COLO668 (cell line): ENCODE measurements around the gene CNRIP1.

Source experiments
- DNase-seq: peaks from one replicate; lab custom pipeline; 2025; ENCODE audit not compliant: unreplicated experiment; lab: John Stamatoyannopoulos, UW

The CNRIP1 gene

DNA sequence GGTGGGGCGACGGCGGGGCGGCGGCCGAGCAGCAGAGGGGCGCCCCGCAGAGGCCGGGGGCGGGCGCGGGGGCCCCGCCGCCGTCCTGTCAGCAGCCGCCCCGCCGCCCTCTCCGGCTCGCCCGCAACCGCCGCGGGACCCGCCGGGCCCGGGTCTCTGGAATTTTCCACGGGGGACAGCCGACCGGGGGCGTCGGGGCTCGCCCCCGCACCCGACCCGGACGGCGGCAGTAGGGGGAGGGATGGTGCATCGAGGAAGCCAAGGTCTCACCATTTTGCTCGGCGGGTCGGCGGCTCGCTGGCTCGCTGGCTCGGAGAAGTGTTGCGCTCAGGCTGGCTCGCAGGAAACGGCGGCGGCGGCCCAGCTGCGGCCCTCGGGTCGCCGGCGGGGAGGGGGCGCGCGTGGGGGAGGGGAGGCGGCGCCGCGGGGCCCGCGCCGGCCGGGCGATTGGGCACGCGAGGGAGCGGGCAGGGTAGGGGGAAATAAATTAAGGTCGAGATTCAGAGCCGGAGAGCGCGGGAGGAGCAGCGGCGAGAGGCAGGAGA, 67.8 kb downstream of the CNRIP1 start:
- DNase-seq = peak; percentile 60

DNA sequence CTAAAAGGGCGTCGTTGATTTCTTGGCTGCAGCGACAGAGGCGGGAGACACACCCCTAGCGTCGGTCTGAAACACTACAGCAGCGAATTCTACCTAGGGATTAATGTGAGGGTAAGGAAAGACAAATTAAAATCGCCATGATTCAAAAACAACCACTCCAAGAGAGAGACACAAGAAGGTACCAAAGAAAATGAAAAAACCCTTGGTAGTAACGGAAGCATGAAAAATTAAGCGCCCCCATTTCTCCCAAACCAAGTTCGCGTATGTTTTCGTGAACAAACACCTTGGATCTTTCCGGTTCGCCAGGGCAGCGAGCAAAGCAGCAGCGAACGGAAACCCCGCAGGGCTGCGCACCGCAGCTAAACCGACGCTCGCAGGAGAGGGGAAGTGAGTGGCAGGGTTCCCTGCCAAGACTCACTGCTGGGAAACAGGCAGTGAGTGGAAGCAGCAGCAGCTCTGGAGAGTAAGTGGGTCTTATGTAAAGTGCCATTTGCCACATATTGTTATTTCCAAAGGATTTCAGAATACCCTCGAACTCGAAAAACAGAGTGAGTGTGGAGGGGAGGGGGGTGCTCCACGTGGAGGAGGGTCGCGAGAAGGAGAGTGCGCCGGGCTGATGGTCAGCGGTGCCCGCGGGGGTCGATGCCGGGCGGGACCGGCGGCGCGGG, 68.4 kb downstream of the CNRIP1 start:
- peak; percentile 66 for DNase-seq

DNA sequence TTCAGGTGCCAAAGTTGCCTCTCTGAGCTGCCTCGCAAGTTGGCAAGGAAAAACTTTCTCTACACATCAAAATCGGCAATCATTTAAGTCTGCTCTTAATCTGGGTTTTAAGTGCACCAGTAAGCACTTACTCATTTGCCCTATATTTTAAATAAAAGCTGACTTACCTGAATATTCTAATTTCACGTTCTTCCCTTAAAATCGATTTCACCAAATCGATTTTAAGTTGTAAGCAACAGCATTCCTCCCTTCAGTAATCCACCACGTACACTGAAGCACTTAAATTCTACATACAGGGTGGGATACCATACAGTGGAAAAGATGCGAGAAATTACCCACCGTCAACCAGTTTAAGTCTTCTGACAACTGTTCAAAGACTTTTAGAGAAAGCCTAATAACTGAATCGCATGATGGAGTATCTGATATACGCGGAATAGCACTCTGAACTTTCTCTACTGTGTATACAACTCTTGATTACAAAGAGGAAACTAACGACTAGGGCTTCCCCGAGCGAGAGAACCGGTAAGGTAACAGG, 69.0 kb downstream of the CNRIP1 start:
- DNase-seq = no peak

DNA sequence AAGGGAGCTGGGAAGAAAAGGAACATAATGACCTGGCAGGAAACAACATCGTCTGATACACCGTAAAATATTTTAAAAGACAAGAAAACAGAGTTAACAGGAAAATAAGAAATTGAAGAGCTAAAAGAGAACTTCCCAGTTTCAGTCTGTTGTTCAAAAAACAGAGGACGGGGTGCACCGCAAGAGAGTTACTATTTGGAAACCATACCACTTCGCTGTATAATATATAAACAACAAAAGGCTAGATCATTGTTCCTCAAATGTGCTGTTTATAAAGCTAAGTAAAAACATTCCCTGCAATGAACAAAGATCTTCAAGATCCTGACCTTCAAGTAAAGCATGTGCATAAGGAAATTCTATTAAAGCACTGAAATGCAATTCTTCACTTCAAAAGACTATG, 69.6 kb downstream of the CNRIP1 start:
- DNase-seq = no peak

DNA sequence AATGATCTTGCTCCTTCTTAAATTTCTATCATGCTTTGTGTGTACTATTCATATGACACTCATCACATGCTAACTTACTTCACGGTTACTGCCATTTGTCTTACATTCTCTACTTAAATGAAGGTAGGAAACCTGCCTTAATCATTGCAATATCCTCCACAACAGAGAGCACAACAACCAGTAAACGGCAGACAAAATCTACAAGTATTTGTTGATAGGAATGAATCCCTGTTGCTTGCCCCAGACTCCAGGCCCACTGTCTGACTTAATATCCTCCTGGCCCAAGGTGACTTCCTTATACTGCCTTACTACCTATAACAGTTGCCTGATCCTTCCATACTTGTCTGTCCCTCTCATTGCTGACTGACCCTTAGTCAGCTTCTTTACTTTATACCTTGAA, 70.9 kb downstream of the CNRIP1 start:
- DNase-seq = no peak

DNA sequence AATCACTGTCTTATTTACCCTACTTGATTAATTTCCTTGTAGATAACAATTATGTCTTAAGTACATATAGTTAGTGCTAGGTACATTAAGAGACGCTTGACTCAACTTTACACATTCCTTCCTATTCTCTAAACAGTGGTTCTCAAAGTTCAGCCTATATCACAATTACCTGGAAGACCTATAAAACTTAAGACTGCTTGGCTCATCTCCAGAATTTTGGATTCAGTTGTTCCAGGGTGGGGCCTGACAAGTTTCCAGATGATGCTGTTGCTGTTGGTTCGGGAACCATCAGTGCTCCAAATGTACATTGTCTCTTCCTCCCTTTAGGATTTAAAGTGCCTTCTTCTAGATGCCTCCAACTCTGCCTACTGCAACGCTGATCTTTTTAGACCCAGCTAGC, 71.4 kb downstream of the CNRIP1 start:
- no peak for DNase-seq

DNA sequence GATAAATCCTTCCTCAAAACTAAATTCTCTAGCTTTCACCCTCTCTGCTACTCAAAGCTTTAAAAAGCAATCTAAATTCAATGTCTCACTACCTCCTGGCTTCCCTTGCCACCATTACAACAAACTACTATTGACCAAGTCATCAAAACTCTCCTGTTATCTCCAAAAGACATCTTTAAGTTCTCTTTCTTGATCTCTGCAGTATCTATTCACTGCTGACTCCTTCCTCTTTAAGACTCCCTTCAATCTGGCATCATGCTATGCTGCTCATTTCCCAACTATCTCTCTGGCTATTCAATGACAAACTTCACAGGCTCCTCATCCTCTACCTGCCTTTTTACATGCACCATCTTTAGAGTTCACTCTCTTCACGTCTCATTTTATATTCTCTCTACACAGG, 73.4 kb downstream of the CNRIP1 start:
- no peak for DNase-seq

DNA sequence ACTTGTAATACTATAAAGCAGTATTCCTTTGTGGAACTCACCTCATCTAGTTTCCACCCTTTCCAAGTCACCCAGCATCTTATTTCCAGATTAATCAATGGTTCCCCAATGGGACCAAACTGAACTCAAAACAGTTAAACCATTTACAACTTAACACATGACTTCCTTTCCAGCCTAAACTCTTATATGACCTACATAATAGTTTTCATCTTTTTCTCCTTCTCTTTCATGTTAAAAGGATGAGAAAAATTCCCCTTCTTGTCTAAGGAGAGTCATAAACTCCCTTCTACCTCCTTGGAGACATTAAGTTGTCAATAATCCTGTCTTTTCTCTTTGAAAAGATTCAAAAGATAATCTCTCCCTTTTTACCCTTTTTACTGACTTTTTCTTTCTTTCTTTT, 74.1 kb downstream of the CNRIP1 start:
- no peak for DNase-seq

DNA sequence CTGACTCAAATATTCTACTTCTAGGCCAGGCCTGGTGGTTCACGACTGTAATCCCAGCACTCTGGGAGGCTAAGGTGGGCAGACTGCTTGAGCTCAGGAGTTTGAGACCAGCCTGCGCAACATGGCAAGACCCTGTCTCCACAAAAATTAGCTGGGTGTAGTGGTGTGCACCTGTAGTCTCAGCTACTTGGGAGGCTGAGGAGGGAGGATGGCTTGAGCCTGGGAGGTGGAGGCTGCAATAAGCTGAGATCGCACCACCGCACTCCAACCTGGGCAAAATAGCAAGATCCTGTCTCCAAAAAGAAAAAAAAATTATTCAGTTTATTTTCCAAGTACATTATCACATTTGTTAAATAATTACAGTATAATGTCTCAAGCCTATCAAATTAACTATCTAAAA, 74.7 kb downstream of the CNRIP1 start:
- DNase-seq = no peak

DNA sequence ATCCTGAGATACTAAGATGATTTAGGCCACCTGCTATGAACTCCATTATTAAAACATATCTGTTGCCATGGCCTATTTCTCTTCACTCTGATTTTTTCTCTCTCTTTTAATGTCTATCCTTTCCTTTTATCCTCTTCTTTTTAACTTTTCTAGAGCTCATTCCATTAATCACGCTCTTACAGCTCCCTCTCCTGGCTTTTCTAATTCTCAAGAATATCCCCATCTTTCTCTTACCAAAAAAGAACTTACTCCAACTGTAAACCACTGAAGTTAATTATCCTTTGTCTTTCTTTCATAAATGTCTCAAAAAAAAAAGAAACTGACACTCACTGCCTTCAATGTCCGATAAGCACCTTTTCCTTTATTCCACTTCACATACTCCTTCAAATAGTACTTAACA, 75.3 kb downstream of the CNRIP1 start:
- no peak for DNase-seq
